Stimulated activated CD8-positive, alpha-beta memory T cell treated with anti-CD3 and anti-CD28 coated beads, Interleukin-15, amount 100 ng/mL, for 24 hours (primary cell): ENCODE data around the gene ARID5B.

ENCODE experiments used
- DNase-seq: peaks from one replicate; pipeline ENCODE4 v3.0.0-alpha.2; 2020; ENCODE audit warnings: low read depth

ARID5B gene

DNA sequence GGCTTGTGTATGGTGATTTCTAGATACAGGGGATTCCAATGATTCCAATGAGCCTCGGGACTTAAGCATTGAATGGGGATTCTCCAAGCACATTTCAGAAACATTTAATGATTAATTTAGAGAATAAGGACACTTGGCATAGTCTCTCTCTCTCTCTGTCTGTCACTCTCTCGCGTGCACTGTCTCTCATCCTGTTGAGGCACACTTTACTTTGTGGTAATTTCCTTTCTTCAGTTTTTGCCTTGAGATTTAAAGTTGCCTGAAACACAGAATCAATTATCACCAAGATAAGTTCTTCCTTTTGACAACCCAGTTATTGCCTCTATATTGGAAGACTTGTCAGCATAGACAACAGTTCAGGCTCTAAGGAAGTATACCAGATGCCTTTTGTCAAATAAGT, 131.6 kb downstream of the ARID5B start:
- no peak for DNase-seq

DNA sequence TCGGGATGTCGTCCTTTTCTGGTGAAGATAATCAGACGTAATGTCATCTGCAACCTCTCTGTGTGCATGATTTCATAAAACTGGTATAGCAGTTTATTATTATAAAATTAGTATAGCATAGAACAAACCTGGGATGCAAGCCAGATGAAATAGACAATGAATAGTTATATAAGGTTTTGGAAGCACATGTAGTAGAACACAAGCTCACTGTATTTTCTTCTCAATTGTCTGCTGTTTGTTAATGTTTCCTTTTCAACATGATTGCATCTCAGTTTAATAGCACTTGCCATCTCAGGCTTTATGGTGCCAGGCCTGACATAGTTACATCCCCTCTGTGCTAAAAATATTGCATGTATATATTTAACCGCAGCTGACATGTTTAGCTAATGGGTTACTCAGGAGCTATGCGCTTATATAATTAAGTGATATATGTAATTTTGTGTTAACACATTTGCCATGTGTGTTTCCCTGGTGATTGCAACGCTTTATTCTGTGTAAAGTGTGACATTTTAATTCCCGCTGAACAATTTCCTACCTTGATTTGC, 132.7 kb downstream of the ARID5B start:
- no peak for DNase-seq

DNA sequence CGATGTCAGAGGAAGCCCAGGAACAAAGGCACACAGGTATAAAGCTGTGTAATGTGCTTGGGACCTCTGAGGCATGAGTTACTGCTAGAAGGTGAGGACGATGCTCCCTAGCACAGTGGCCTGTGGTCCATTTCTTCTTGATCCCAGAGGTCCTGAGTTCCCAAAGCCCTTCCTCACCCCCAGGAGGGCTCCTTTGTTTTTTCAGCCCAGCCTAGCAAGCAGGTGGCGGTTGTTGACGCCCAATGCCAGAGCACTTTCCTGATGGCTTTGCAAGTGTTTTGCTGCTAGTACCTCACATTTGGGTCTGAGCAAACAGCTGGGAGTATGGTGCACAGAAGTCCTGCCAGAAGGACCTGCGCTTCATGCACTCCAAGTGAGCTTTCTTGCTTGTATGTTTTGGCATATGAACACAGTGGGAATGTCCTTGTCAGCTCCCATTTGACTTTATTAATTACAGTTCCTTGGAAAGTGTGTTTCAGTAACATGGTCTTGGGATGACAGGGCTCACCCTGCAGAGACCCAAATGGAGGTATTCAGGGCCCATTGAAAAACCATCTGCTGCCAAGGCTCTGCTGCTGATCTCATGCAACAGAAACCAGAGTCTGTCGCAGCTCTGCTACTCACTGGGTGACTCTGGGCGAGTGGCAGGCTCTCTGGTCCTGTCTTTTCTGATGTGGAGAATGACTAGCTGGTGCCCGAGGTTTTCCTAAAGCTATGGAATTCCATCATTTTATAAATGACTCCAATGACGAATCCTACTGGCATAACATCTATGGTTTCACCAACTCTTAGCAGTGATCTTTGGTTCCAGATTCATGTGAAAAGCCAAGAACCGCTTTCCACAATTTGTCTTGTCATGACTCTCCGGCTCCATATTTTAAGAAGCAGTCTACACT, 134.9 kb downstream of the ARID5B start:
- DNase-seq = no peak

DNA sequence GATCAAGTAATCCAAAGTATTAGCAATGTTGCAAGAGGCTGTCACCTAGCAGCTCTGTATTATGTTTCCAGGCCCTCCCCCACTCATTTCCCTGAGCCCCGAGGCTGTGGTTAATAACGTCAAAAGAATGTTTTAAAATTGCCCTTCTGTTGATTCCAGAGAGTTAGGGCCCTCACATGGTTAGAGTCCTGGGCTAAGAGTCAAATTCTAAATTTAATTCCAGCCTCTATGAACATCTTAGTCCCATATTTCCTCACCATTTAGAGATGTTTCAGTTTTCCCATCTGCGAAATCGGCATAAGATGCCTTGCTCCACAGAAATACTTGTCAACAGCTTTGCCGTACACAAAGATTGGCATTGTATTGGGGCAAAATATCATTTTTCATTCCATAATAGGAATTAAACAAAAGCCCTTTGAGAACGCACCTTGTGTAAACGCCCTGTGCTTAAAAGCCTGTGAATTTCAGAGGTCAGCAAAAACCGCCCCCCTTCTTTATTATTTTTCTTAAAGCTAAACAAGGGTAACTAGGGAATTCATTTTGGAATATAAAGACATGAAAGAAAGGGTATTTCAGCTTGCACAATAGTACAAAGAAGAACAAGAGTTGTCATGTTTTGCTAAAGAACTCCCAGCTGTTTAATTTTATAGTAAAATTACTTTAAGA, 135.8 kb downstream of the ARID5B start:
- no peak for DNase-seq

DNA sequence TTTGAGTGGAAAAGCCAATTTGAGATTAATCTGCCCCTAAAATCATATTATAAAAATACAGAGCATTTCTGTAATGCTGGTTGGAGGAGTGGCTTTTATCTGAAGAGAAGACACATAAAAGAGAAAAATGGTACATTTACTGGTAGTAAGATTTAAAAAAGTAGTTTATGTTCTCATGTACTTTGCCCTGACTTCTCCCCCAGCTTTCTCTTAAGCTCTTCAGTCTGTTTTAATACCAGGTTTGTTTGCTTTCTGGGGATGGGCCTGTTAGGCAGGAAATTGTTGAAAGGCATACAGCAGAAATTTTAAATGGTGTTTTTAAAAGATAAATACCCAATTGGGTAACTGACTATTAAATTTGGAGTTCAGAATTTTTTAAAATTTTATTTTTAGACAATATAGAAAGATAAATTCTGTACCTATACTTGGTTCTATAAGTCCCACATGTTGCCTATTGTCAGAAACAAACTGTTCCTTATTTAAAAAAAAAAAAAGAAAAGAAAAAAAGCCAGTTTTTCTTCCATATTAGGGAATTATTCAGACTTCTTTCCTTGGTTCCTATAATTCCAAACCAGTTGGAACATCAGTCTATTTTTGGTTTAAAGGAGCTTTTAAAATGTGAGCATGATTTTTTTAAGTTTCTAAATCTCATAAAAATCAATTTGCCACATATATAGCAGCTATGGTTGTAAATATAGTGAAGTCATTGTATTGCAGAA, 136.6 kb downstream of the ARID5B start:
- DNase-seq = no peak

DNA sequence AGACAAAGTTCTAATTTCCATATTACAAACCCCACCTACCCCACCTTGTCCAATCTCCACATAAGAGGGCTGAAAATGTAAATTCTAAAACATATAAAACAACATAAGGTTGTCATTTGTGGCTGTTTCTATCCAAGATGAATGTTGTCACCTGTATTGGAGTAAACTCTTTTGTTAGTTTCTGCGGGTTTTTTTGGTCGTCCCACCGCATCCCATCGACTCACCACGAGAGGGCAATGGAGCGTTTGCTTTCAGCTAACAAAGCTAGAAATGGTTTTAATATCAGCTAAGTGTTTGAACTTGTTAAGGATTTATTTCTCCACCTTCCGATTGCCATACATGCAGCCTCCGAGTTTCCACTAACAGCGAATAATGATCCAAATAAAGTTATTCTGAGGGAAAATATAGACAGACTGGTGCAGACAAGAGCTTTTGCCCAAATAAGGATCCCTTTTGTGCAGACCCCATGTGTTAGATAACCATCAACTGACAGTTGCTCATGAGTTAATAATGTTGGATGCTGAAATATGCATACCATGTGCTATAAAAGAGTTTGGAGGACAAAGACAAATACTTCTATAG, 137.2 kb downstream of the ARID5B start:
- no peak for DNase-seq

DNA sequence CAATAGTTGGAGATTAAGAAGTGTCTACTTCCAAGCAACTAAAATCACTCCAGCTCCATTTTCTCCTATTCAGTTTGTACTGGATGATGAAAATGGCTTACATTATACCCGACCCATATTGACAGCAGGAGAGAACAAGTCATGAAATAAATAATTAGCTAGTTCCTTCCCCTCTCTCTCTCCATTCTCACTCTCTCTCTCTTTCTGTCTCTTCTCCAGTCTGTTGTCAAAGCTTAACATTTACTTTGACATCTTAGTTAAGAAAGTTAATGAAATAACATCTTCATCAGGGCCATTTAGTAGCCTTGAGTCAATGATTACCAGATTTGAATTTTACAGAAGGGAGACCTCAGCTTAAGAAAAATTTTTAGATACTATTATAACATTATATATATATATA, 138.5 kb downstream of the ARID5B start:
- no peak for DNase-seq

DNA sequence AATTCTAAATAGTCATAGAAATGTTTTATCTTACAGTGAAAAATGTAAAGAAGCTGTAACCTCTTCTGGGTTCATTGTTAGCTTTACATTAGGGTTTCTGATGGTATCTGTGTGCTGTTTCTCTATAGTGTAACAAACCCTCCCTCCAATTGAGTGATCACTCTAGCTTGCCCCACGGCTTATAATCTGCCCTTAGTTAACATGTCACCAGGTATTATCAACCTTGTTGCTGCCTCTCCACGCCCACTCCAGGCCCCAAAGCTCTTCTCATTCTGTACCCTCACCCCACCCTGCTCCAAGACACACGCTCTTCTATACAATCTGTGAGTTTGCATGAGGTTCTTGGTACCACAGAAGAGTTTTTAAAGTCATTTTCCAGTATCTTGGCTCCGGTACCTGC, 139.4 kb downstream of the ARID5B start:
- no peak for DNase-seq

DNA sequence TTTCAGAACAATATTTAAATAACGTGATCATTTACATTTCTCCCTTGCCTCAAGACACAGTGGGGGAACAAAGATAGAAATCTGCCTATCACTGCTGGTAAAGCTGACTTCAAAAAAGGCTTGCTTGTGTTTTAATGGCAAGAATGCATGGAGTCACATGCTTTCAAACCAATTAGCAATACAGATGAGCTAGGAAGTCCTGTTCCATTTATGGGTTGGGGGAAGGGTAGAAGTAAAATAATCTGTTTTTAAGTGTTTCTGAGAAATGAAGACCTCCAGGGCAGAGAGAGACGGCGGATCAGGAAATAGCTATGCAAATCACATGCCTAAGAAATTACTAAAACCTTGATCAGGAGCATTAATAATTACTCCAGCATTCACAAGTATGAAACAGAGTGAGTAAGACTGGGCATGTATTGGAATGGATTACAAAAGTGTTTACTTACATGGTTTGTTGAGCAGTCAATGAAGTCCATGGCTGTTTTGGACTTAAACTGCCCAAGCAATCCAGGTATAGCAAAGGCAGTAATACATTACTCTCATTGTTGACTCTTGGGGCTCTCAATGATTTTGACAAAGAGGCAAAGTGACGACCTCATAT, 142.0 kb downstream of the ARID5B start:
- DNase-seq = no peak

DNA sequence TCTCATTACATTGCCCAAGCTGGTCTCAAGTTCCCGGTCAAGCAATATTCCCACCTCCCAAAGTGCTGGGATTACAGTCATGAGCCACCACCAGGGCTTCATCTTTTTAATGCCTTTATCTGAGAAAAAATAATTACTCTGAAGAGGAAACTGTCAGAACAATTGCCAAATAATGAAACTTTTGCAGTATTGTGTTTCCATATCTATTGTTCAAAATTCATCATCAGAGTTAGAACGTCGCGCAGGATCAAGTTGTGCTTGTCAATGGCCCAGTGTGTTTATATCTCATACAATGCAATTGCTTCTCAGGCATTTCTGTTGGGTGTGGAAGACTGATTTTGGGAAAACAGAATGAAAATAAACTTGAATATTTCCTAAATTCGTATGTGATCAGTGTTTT, 143.1 kb downstream of the ARID5B start:
- no peak for DNase-seq

DNA sequence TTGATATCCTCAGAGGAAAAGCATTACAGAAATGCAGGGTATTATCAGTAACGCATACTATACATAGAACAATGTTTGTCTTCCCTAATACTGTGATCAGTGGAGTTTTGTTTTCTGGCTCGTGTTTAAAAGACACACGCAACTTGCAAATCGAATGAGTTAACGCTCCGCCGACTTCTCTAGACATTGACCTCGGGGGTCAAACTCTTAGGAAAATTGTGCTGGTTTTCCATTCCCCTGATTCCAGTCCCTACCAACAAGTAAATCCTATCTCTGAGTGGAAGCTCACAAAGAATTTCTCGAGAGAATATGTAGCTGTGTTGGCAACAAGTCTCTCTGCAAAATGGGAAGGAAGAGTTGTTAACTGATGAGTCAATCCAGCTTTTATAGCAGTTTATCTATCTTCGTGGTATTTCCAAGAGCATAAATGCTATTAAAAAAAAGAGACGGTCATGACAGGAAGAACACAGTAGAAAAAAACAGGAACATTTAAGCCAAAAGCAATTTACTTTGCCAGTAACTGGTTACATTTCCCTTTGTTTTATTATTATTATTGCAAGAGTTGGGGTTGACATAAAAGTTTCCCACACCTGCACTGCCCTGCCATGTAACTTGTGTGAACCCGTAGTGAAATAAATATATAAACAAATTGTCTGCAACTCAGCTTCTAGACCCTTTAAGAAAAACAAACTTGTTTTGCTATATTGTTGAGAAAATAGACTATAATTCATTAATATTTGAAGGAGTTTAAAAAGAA, 144.4 kb downstream of the ARID5B start:
- DNase-seq = no peak

DNA sequence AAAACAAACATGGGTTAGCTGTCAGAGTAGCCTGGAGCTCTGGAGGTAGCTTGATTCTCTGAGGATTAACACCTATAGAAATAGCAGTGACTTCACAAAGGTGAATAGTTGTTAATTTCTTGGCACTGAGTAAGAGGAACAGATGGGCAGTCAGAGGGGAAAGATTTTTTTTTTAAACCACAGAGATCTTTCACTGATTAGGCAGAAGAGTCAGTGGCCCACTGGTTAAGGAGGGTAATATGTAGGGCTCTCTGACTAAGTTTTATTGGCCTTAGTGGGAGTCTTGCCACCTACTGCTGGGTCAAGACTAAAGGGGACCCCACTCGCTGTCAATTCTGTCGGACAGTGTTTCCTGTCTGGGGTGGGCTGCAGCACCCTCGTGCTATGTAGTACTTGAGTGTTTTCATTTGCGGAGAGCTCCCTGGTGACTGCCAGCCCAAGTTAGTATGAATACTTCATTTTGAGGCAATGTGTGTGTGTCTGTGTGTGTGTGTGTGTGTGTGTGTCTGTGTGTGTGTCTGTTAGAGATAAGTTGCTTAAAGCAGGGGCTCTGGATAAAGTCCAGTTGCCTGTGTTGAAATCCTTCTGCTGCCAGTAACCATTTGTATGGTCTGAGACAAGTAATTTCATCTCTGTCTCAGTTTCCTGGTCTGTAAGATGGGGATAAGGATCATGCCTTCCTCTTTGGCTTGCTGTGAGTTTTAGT, 145.2 kb downstream of the ARID5B start:
- no peak for DNase-seq

DNA sequence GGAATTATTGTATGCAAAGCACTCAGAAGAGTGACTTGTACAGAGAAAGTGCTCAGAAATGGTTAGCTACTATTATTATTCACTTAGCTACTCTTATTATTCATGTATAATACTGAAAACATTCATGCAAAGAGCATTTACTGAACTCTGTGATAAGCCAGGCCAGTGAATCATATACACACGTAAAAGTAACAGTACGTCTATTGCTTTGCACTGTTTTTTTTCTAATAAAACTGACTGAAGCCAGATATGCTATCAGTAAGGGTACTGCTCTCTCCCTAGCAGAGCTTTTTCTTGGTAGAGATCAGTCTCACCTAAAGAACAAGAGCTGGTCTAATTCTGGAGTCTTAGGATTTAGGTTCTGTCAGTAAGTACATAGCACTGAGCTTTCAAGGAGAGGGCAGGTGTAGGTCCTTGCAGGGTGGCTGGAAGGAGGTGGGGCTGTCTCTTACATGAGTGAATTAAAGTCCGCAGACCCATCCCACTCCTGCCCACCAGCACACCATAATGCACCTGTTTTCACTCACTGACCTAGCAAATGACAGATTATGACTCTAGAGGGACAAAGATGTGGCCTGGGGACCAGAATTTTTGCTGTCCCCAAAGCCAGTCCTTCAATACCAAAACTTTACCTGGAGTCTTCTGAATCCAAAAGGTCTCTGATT, 145.9 kb downstream of the ARID5B start:
- DNase-seq = no peak

DNA sequence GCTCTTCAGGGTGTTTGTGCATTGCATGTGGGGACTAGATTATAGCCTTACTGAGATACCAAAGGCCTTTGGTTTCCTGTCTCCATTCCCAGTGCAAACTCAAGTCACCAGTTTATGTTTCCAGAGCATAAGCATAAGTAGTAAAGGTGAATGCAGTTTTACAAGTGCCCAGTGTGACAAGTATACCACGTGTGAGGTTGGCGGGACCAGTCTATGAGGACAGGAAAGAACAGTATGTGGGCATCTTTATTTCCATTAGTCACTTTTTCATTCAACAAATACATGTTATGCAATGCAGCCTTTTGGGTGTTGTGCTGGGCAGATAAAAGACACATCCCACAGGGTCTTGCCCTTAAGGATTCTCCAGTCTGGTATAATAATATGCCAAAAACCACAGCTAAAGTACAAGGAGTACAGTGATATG, 146.5 kb downstream of the ARID5B start:
- no peak for DNase-seq

DNA sequence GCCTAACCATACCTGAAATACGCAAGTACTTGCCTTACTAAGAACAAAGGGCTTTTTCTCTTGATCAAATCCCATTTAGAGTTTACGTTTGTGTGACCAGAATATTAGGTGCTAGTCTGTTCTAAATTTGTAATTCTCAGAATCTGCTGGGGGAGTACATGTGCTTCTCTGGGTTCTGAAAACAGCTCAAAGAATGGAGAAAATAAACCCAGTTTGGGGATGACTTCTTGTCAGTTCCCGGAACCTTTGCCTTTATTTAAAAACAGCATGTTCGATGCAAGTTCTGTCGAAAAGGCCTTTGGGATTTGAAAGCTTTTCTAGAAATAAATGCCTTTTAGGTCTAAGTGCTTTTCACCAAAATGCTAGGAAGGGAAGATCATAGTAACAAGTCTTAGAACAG, 147.0 kb downstream of the ARID5B start:
- DNase-seq = no peak

DNA sequence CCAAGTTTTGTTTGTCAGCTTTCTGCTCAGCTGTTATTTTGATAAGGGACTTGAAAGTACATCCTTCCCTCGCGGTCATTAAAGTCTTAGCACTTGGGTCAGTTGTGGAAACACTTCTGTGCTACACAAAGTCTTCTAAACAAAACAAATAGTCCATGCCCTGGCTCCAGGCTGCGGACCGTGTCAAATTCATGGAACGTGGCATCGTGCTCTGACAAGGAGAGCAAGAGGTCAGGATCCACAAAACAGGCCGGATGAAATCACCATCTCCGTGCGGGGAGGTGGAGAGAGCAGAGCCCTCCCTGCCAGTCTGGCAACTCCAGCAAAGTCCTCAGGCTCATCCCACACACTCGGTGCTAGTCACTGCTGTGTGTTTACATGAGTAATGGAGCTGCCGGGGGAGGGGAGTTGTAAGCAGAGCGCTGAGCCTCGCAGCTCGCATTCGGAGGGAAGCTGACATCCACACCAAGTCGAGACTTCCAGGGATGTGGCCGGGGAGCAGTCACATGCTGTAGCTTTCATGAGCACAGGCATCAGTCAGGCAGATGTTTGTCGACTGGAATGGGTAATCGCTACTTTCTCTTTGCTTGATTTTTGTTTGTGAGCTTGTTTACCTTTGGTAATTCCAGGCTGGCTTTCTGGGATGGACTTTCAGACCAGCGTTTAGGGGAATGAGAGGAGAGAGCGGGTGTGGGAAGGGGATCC, 147.6 kb downstream of the ARID5B start:
- peak; percentile 39 for DNase-seq

DNA sequence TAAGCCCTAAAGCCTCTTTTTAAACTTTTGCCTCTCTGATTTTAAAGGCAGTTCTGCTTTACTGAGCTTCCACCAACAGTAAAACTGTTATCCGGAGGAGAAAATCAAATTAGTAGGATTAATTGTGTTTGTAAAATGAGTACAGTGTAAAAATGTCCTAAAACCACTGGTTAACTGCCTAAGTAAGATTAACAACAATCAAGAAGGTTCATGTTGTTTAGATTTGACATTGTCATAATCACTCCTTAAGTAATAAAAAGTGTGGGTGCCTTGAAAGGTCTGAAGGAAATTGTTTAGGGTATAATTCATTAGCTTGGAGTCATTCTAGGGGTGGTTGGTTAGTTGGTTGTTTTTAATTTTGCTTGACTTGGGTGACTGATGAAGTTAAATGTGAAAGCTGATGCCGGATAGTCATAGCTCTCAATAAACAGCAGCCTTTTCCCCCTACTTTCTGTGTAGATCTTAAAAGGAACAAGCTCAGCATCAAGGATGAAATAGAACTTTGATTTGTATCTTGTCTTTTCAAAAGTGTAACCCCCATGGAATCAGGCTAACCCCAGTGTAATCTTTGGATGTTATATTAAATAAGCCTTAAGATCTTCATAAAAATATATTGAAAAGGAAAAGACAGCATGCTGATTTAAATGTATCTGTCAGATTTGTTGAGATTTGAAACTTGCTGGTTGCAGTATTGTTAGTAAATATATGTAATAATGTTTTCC, 148.3 kb downstream of the ARID5B start:
- DNase-seq = no peak

DNA sequence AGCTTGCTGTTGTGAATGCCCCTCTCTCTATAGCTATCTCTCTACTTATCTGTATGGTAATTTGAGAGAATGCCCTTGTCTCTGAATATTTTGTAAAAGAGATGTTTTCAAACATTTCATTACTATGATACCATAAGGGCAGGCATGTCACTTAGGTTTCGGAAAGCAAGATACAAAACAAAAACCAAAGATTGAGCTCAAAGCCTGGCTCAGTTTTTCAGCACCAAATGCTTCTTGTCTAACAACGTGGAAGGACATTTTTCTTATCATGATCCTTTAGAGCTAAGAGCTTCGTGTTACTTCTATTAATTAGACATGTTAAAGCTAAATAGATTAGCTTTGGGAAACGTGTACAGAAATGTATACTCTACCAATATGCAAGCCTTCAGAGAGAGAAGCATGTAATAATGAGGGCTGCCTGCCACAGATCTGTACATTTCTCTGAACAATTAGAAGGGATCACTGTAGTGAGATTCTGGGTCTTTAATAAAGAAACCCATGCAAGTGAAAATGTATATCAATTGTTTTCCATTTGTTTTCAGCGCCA, 148.9 kb downstream of the ARID5B start:
- no peak for DNase-seq
